Vagina (tissue), 2 donors: Measurements from ENCODE around the gene THAP6. TPM values are rescaled to one million over a fixed set of nuclear protein-coding genes. Genes with fewer than 3 reads are reported as not detected.

Experiments
- DNase-seq, 2 donors: peaks; one replicate each; pipeline ENCODE4 v3.0.0-alpha.2; 2017; ENCODE audit errors: extremely low spot score in 2 of 2
- H3K27ac ChIP-seq: fragments of 200-600 bp; sonication (generic); one replicate; pipeline ENCODE4 v1.5.1; 2019
- H3K27me3 ChIP-seq: fragments of 200-600 bp; sonication (generic); one replicate; pipeline ENCODE4 v1.5.1; 2019
- H3K36me3 ChIP-seq, 2 donors: fragments of 200-600 bp; sonication (generic); one replicate each; pipeline ENCODE4 v1.5.1; 2017 to 2019
- H3K4me1 ChIP-seq: fragments of 200-600 bp; sonication (generic); one replicate; pipeline ENCODE4 v1.5.1; 2019
- H3K4me3 ChIP-seq, 2 donors: fragments of 200-600 bp; sonication (generic); 1 replicate in 1 of 2; 2 replicates in 1 of 2; pipeline ENCODE4 v1.5.1; 2016 to 2019
- H3K9me3 ChIP-seq: fragments of 200-600 bp; sonication (generic); one replicate; pipeline ENCODE4 v1.5.1; 2019
- POLR2A ChIP-seq, 2 donors: fragments of 450-650 bp; IDR thresholded peaks; one replicate each; pipeline ENCODE4 v1.6.1; 2017; ENCODE audit warnings: antibody characterized with exemption in 2 of 2, mild to moderate bottlenecking in 2 of 2, moderate library complexity in 2 of 2
- POLR2AphosphoS5 ChIP-seq, 2 donors: sonication (generic); formaldehyde crosslinking; IDR thresholded peaks; one replicate each; pipeline ENCODE4 v1.9.0; 2017; ENCODE audit warnings: antibody characterized with exemption in 2 of 2, mild to moderate bottlenecking in 2 of 2, low read depth in 1 of 2; ENCODE audit not compliant: insufficient read depth in 1 of 2
- intact Hi-C: fragments of 100-400 bp; cut with DNase I; formaldehyde crosslinking; loops from one replicate; pipeline ENCODE4 v1.15.1; 2023
- total RNA-seq: library from RNA; depleted of rRNA; stranded (reverse); fragments of >200 nt; gene quantifications from one replicate; pipeline ENCODE4 v1.2.3, GENCODE V29; 2016
- TF ChIP-seq, protein P1 (sequence below), 3 experiments: fragments of 450-650 bp in 2 of 3; fragments of 200-600 bp in 1 of 3; sonication (generic) in 1 of 3; IDR thresholded peaks; one replicate each; pipeline ENCODE4 v1.5.1; 2017 to 2019; ENCODE audit warnings: antibody characterized with exemption in 3 of 3, mild to moderate bottlenecking in 2 of 3, moderate library complexity in 2 of 3

THAP6 gene, protein sequence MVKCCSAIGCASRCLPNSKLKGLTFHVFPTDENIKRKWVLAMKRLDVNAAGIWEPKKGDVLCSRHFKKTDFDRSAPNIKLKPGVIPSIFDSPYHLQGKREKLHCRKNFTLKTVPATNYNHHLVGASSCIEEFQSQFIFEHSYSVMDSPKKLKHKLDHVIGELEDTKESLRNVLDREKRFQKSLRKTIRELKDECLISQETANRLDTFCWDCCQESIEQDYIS
- total RNA-seq = 16.7 TPM

- H3K9me3 ChIP-seq = no peaks in the 10 kb centered on the region
- peak within 1 kb of the TSS; percentile 79 to 93 for H3K4me3 ChIP-seq
- peak in 1 of 2 donors; percentile 43 for TF ChIP-seq POLR2A (IDR thresholded peaks at IDR 0.05)
- TF ChIP-seq, protein P1, sequence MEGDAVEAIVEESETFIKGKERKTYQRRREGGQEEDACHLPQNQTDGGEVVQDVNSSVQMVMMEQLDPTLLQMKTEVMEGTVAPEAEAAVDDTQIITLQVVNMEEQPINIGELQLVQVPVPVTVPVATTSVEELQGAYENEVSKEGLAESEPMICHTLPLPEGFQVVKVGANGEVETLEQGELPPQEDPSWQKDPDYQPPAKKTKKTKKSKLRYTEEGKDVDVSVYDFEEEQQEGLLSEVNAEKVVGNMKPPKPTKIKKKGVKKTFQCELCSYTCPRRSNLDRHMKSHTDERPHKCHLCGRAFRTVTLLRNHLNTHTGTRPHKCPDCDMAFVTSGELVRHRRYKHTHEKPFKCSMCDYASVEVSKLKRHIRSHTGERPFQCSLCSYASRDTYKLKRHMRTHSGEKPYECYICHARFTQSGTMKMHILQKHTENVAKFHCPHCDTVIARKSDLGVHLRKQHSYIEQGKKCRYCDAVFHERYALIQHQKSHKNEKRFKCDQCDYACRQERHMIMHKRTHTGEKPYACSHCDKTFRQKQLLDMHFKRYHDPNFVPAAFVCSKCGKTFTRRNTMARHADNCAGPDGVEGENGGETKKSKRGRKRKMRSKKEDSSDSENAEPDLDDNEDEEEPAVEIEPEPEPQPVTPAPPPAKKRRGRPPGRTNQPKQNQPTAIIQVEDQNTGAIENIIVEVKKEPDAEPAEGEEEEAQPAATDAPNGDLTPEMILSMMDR (IDR thresholded peaks at IDR 0.05) = no peak
- peak; percentile 97 to 98 for TF ChIP-seq POLR2AphosphoS5 (IDR thresholded peaks at IDR 0.05; ENCODE audit: insufficient read depth in 1 of 2, low read depth in 1 of 2)
- intact Hi-C loops = no loop called here
- H3K27me3 ChIP-seq = no peaks in the 10 kb centered on the region
- peak within 1 kb of the TSS; percentile 98 for H3K27ac ChIP-seq
- H3K36me3 ChIP-seq = peaks cover 0 to 13% of the 10 kb centered on the region in 2 donors
- DNase-seq = peak; percentile 94 to 97
- peaks cover 58% of the 10 kb centered on the region for H3K4me1 ChIP-seq
These were observed at the start of gene THAP6, which contains the start of gene RCHY1 for GRCh38 chr4:75514131-75514948. Gene THAP6, plus strand, starts transcription at chr4:75514473. Its CDS starts 980 bp downstream, at chr4:75515453. Gene RCHY1, minus strand, starts transcription at chr4:75514403. Its CDS starts 117 bp downstream, at chr4:75514286.

DNA sequence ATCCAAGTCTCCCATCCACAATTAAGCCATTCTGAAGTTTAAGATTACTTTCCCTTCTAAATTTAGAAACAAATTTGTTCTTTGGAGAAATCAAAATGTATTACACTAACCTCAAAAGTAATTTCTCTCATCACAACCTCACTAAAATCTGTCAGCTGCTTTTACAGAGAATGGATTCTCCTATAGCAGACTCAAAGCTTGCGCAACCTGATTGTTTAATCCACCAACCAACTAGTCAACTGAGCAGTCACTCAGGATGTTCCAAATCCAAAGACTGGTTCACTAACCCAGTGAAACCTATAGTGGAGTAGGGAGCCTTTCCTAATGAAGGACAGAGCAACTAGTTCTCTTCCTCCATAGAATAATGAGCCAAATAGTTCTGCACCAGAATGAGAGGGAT lies 44.4 kb upstream of the THAP6 start:
- Histone ChIP-seq H3K9me3 (no peaks in the 10 kb centered on the region), H3K36me3 (no peaks in the 10 kb centered on the region), H3K27ac (no peak overlapping the region), H3K4me3 (no peak overlapping the region), H3K4me1 (no peaks in the 10 kb centered on the region), H3K27me3 (no peaks in the 10 kb centered on the region)
- intact Hi-C loops = loop anchor here (10.0 kb wide), 1 partner anchor 535 kb away; the partner anchor contains the start of gene PARM1
- DNase-seq = no peak
- TF ChIP-seq POLR2AphosphoS5 (IDR thresholded peaks at IDR 0.05; ENCODE audit: insufficient read depth in 1 of 2, low read depth in 1 of 2) (no peak), POLR2A (IDR thresholded peaks at IDR 0.05) (no peak)
- TF ChIP-seq, protein P1 (IDR thresholded peaks at IDR 0.05) = no peak

DNA sequence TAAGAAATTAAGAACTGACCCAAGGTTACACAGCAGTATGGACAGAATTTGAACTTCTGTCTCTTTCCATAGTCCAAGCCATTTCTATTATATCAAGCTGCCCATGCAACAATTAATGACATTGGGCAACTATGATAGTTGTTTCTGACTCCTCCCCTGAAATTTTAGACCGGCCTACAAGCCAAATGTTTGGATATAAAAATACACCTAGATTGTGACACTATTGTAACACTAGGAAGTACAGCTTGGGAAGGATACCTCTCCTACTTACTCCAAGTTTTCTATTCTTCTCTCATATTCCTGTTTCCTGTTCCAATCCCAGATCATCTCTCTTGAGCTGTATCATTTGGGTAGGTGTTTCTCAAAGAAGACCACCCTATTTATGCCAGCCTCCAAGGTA lies 43.5 kb upstream of the THAP6 start:
- no peaks in the 10 kb centered on the region for H3K9me3 ChIP-seq
- TF ChIP-seq POLR2A (IDR thresholded peaks at IDR 0.05) = no peak
- TF ChIP-seq, protein P1 (IDR thresholded peaks at IDR 0.05) = no peak
- no peak for TF ChIP-seq POLR2AphosphoS5 (IDR thresholded peaks at IDR 0.05; ENCODE audit: insufficient read depth in 1 of 2, low read depth in 1 of 2)
- H3K4me1 ChIP-seq = no peaks in the 10 kb centered on the region
- H3K27me3 ChIP-seq = no peaks in the 10 kb centered on the region
- no peak overlapping the region for H3K4me3 ChIP-seq
- intact Hi-C loops = loop anchor here (10.0 kb wide), 1 partner anchor 536 kb away; the partner anchor contains the start of gene PARM1
- no peak overlapping the region for H3K27ac ChIP-seq
- DNase-seq = no peak
- no peaks in the 10 kb centered on the region for H3K36me3 ChIP-seq

DNA sequence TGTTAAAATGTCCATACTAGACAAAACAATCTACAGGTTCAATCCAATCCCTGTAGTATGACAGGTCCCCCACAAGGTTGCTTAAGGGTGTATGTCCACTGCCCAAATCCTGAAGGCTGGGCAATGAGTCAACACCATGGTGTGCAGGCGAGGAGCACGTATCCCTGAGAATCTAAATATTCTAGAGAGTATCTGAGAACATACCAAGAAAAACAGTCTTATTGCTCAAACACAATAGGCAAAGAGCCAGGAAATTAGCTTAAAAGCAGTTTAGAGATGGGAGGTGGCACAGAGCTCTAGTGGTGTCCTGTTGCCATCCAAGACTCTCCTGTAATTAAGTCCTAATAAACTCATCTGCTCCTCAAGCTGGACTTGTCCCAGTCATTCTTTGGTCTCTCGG lies 37.1 kb upstream of the THAP6 start:
- Histone ChIP-seq H3K27me3 (no peaks in the 10 kb centered on the region), H3K36me3 (peaks cover 0 to 30% of the 10 kb centered on the region in 2 donors), H3K4me3 (no peak overlapping the region), H3K27ac (no peak overlapping the region), H3K4me1 (no peaks in the 10 kb centered on the region), H3K9me3 (no peaks in the 10 kb centered on the region)
- intact Hi-C loops = loop anchor here (10.0 kb wide), 1 partner anchor 542 kb away; the partner anchor contains the start of gene PARM1
- DNase-seq = no peak
- TF ChIP-seq POLR2AphosphoS5 (IDR thresholded peaks at IDR 0.05; ENCODE audit: insufficient read depth in 1 of 2, low read depth in 1 of 2) (no peak), POLR2A (IDR thresholded peaks at IDR 0.05) (no peak)
- TF ChIP-seq, protein P1 (IDR thresholded peaks at IDR 0.05) = no peak
